H1 (cell line): ENCODE measurements around the gene NHERF2. TPM values are rescaled to one million over a fixed set of nuclear protein-coding genes. Genes with fewer than 3 reads are reported as not detected.

Experiments used
- CTCF ChIA-PET: fragments of 300-600 bp; sonication (Branson Sonifier 250); formaldehyde crosslinking; loops from one replicate; lab custom pipeline; 2021; ENCODE audit not compliant: partially characterized antibody; lab: Charles Lee
- POLR2A ChIA-PET: fragments of 300-600 bp; sonication (Branson Sonifier 250); formaldehyde crosslinking; loops from one replicate; lab custom pipeline; 2021; ENCODE audit warnings: inconsistent platforms; ENCODE audit not compliant: partially characterized antibody; lab: Charles Lee
- DNase-seq, 2 experiments: peaks; one replicate each; pipeline versions ENCODE4 v3.0.0 to v3.0.0-alpha.2; 2010 to 2022; ENCODE audit warnings: low spot score in 2 of 2, low read depth in 1 of 2, mixed read lengths in 1 of 2
- FAIRE-seq: peaks from 2 replicates; lab custom pipeline; 2011; peaks lifted over from hg19 to GRCh38; lab: Jason Lieb, UNC
- H2AFZ ChIP-seq: 2 replicates; pipeline ENCODE4 v1.8.1; 2012; ENCODE audit warnings: low read length, inconsistent platforms
- H2AK5ac ChIP-seq: 2 replicates; pipeline ENCODE4 v1.6.1; 2013; ENCODE audit warnings: low read depth, low read length
- H2BK120ac ChIP-seq: replicated peaks from 2 replicates; pipeline ENCODE3; 2013; ENCODE audit warnings: low read depth, low read length, inconsistent platforms
- H2BK12ac ChIP-seq: 2 replicates; pipeline ENCODE4 v1.6.1; 2013; ENCODE audit warnings: low read depth, low read length
- H2BK15ac ChIP-seq: 2 replicates; pipeline ENCODE4 v1.6.1; 2013; ENCODE audit warnings: low read length
- H2BK20ac ChIP-seq: 2 replicates; pipeline ENCODE4 v1.6.1; 2013; ENCODE audit warnings: low read length
- H2BK5ac ChIP-seq: 2 replicates; pipeline ENCODE4 v1.6.1; 2013; ENCODE audit warnings: low read depth, low read length
- H3K14ac ChIP-seq: 2 replicates; pipeline ENCODE4 v1.6.1; 2013; ENCODE audit warnings: inconsistent platforms; ENCODE audit not compliant: insufficient read length
- H3K18ac ChIP-seq: 2 replicates; pipeline ENCODE4 v1.6.1; 2013; ENCODE audit warnings: low read length; ENCODE audit errors: extremely low read depth
- H3K23ac ChIP-seq: 2 replicates; pipeline ENCODE4 v1.6.1; 2013; ENCODE audit warnings: inconsistent platforms; ENCODE audit not compliant: insufficient read length
- H3K23me2 ChIP-seq: 2 replicates; pipeline ENCODE4 v1.6.1; 2013; ENCODE audit warnings: low read depth, low read length
- H3K27ac ChIP-seq: 2 replicates; pipeline ENCODE4 v1.6.1; 2011; ENCODE audit warnings: low read depth, low read length, inconsistent platforms
- H3K27me3 ChIP-seq, 4 experiments: replicated peaks in 1 of 4; 1 replicate in 1 of 4; 2 replicates in 3 of 4; pipeline versions ENCODE4 v1.6.1 to v1.8.1; 2011 to 2013; ENCODE audit warnings: low read length in 3 of 4, mild to moderate bottlenecking in 3 of 4, inconsistent platforms in 2 of 4, mixed read lengths in 2 of 4, moderate library complexity in 1 of 4; ENCODE audit not compliant: control insufficient read depth in 3 of 4, insufficient read depth in 3 of 4; ENCODE audit errors: extremely low read depth in 1 of 4
- H3K36me3 ChIP-seq, 4 experiments: 2 replicates each; pipeline versions ENCODE4 v1.6.1 to v1.8.1; 2011 to 2013; ENCODE audit warnings: mild to moderate bottlenecking in 4 of 4, low read length in 3 of 4, moderate library complexity in 2 of 4, control low read depth in 1 of 4, inconsistent platforms in 1 of 4; ENCODE audit not compliant: insufficient read depth in 4 of 4, control insufficient read depth in 2 of 4
- H3K4ac ChIP-seq: replicated peaks from 2 replicates; pipeline ENCODE3; 2013; ENCODE audit warnings: low read length, low read depth, mixed read lengths, inconsistent platforms; ENCODE audit not compliant: insufficient read length
- H3K4me1 ChIP-seq, 4 experiments: replicated peaks in 1 of 4; 1 replicate in 1 of 4; 2 replicates in 3 of 4; pipeline versions ENCODE4 v1.6.1 to v1.8.1; 2011 to 2013; ENCODE audit warnings: low read length in 3 of 4, inconsistent platforms in 2 of 4, mixed read lengths in 1 of 4; ENCODE audit not compliant: insufficient read depth in 4 of 4, control insufficient read depth in 3 of 4
- H3K4me2 ChIP-seq, 2 experiments: 2 replicates each; pipeline versions ENCODE4 v1.6.1 to v1.8.1; 2011 to 2013; ENCODE audit warnings: low read depth in 2 of 2, low read length in 2 of 2, control low read depth in 1 of 2, inconsistent platforms in 1 of 2, mild to moderate bottlenecking in 1 of 2; ENCODE audit not compliant: insufficient read depth in 1 of 2
- H3K4me3 ChIP-seq, 4 experiments: fragments of 200-600, 300-600 bp in 1 of 4; sonication (generic), shearing (Covaris generic), sonication (Bioruptor Twin) in 1 of 4; 2 replicates each; pipeline versions ENCODE4 v1.5.1 to v1.8.1; 2011 to 2016; ENCODE audit warnings: low read length in 4 of 4, low read depth in 3 of 4, control low read depth in 2 of 4, inconsistent platforms in 2 of 4, mild to moderate bottlenecking in 2 of 4, mixed read lengths in 1 of 4, moderate library complexity in 1 of 4; ENCODE audit not compliant: insufficient read depth in 2 of 4; ENCODE audit errors: extremely low read depth in 1 of 4
- H3K56ac ChIP-seq: replicated peaks from 2 replicates; pipeline ENCODE3; 2013; ENCODE audit warnings: low read depth, mild to moderate bottlenecking, mixed read lengths, low read length, inconsistent platforms; ENCODE audit not compliant: insufficient read length
- H3K79me1 ChIP-seq: 2 replicates; pipeline ENCODE4 v1.6.1; 2013; ENCODE audit warnings: low read depth, low read length, control low read depth
- H3K79me2 ChIP-seq, 2 experiments: 2 replicates each; pipeline versions ENCODE4 v1.6.1 to v1.8.1; 2012 to 2013; ENCODE audit warnings: low read length in 2 of 2, mild to moderate bottlenecking in 2 of 2, inconsistent platforms in 1 of 2; ENCODE audit not compliant: insufficient read depth in 2 of 2, control insufficient read depth in 1 of 2
- H3K9ac ChIP-seq, 4 experiments: replicated peaks in 1 of 4; 1 replicate in 1 of 4; 2 replicates in 3 of 4; pipeline versions ENCODE4 v1.6.1 to v1.8.1; 2011 to 2013; ENCODE audit warnings: low read depth in 3 of 4, low read length in 3 of 4, control low read depth in 2 of 4, mild to moderate bottlenecking in 2 of 4, moderate library complexity in 2 of 4, inconsistent platforms in 1 of 4; ENCODE audit errors: extremely low read depth in 1 of 4
- H3K9me3 ChIP-seq, 2 experiments: 2 replicates each; pipeline versions ENCODE4 v1.6.1 to v1.8.1; 2012 to 2013; ENCODE audit warnings: mild to moderate bottlenecking in 2 of 2, moderate library complexity in 2 of 2, control low read depth in 1 of 2, inconsistent platforms in 1 of 2, low read depth in 1 of 2, low read length in 1 of 2, mixed read lengths in 1 of 2; ENCODE audit not compliant: insufficient read depth in 2 of 2
- H4K20me1 ChIP-seq, 2 experiments: replicated peaks in 1 of 2; 2 replicates each; pipeline versions ENCODE3 to v1.8.1; 2011 to 2013; ENCODE audit warnings: inconsistent platforms in 2 of 2, low read length in 2 of 2, mild to moderate bottlenecking in 1 of 2; ENCODE audit not compliant: insufficient read depth in 2 of 2, control insufficient read depth in 1 of 2
- H4K5ac ChIP-seq: 2 replicates; pipeline ENCODE4 v1.6.1; 2013; ENCODE audit warnings: low read length, low read depth, mixed read lengths, inconsistent platforms; ENCODE audit not compliant: insufficient read length
- H4K8ac ChIP-seq: 2 replicates; pipeline ENCODE4 v1.8.0; 2013; ENCODE audit warnings: mild to moderate bottlenecking, moderate library complexity, low read length, inconsistent platforms; ENCODE audit not compliant: insufficient read depth; ENCODE audit errors: extremely low read depth
- H4K91ac ChIP-seq: replicated peaks from 2 replicates; pipeline ENCODE3; 2013; ENCODE audit warnings: low read length, mixed read lengths, inconsistent platforms; ENCODE audit not compliant: insufficient read length
- ASH2L ChIP-seq: fragments of 200-600, 300-600 bp; sonication (generic); IDR thresholded peaks from one replicate; pipeline ENCODE4 v1.7.1; 2017; ENCODE audit warnings: low read length
- CHD2 ChIP-seq: IDR thresholded peaks from 2 replicates; pipeline ENCODE4 v1.6.1; 2012; ENCODE audit warnings: low read length, improper control_type of control experiment
- CTBP2 ChIP-seq: IDR thresholded peaks from 2 replicates; pipeline ENCODE4 v1.7.0; 2011; ENCODE audit warnings: borderline replicate concordance, mild to moderate bottlenecking, moderate library complexity, mixed read lengths, low read length; ENCODE audit not compliant: insufficient read depth, insufficient read length
- EZH2 ChIP-seq: fragments of 200-600 bp; sonication (generic); IDR thresholded peaks from 2 replicates; pipeline ENCODE4 v1.7.1; 2012; ENCODE audit warnings: low read depth, mild to moderate bottlenecking, moderate library complexity, low read length, inconsistent platforms; ENCODE audit not compliant: severe bottlenecking
- GABPA ChIP-seq: IDR thresholded peaks from 2 replicates; pipeline ENCODE4 v1.6.1; 2011; ENCODE audit warnings: mild to moderate bottlenecking, low read length, moderate library complexity, borderline replicate concordance; ENCODE audit not compliant: insufficient read depth
- POLR2A ChIP-seq, 2 experiments: IDR thresholded peaks; 1 replicate in 1 of 2; 2 replicates in 1 of 2; pipeline ENCODE4 v1.6.1; 2011; ENCODE audit warnings: low read depth in 2 of 2, low read length in 2 of 2, mild to moderate bottlenecking in 2 of 2; ENCODE audit errors: control extremely low read depth in 1 of 2
- POLR2AphosphoS5 ChIP-seq: IDR thresholded peaks from 2 replicates; pipeline ENCODE4 v1.6.1; 2011; ENCODE audit warnings: low read depth, low read length
- RBBP5 ChIP-seq: IDR thresholded peaks from 2 replicates; pipeline ENCODE4 v1.7.1; 2012; ENCODE audit warnings: low read depth, mild to moderate bottlenecking, inconsistent platforms, low read length, moderate library complexity, borderline replicate concordance
- TAF1 ChIP-seq: IDR thresholded peaks from 2 replicates; pipeline ENCODE4 v1.6.1; 2011; ENCODE audit warnings: mild to moderate bottlenecking, low read depth, low read length
- TBP ChIP-seq: IDR thresholded peaks from 2 replicates; pipeline ENCODE4 v1.6.1; 2011; ENCODE audit warnings: low read depth, low read length, improper control_type of control experiment
- WGBS, 2 experiments: shearing (Covaris generic) in 1 of 2; methylation state at CpG; one replicate each; pipeline versions ENCODE4 v1.1.6 to v1.1.7; 2013 to 2015; ENCODE audit warnings: low lambda C conversion rate in 2 of 2, mixed read lengths in 2 of 2, inconsistent platforms in 1 of 2, low coverage in 1 of 2, missing lambda C conversion rate in 1 of 2; ENCODE audit not compliant: insufficient replicate concordance in 2 of 2, insufficient coverage in 1 of 2, insufficient read length in 1 of 2; ENCODE audit errors: extremely low coverage in 1 of 2, missing lambda C conversion rate in 1 of 2; 5-methylcytosine and 5-hydroxymethylcytosine counted together
- polyA plus RNA-seq, 7 experiments: library from polyadenylated mRNA; depleted of rRNA in 3 of 7; stranded (reverse) in 5 of 7; unstranded in 2 of 7; fragments of >200 nt in 5 of 7; fragments of 200-250 nt in 2 of 7; gene quantifications; 1 replicate in 5 of 7; 2 replicates in 1 of 7; 4 replicates in 1 of 7; pipeline versions ENCODE4 v1.2.1 to v1.2.3, GENCODE V29; 2011 to 2013; ENCODE audit warnings: missing spikeins in 2 of 7, mixed read lengths in 2 of 7
- total RNA-seq: library from RNA; stranded (reverse); fragmentation: NEBNext Ultra II Directional; extraction: Animal tissue kit (Norgen Biotek cat#: 25700); gene quantifications from 2 replicates; pipeline ENCODE4 v1.2.1, GENCODE V29; 2021

NHERF2 gene
- total and polyA plus RNA-seq, 2 of the 8 experiments (the other 6 are each of a cell fraction or from before 2014, with no cell fraction given): 13.9 to 19.3 TPM

GRCh38 chr16:1983544-1984346 is 43.0 kb upstream of the NHERF2 start, which contains the start of gene GFER:
TSS of gene GFER (plus strand) at chr16:1984193. CDS start at chr16:1984219, 26 bp downstream.
- H3K4me1 ChIP-seq: peaks cover 3 to 41% (median 26%) of the 10 kb centered on the region in 4 experiments
- H3K79me1 ChIP-seq: no peaks in the 10 kb centered on the region
- H2AFZ ChIP-seq: peak within 1 kb of the TSS; percentile 15; the same call in 1 of the 2 replicates
- H3K79me2 ChIP-seq: peaks cover 0 to 9% of the 10 kb centered on the region in 2 experiments; a peak in 1 of 4 replicates
- H3K9ac ChIP-seq: peak within 1 kb of the TSS; percentile 70 to 91 (median 84)
- peaks cover 26% of the 10 kb centered on the region for H3K23me2 ChIP-seq
- H2BK20ac ChIP-seq: no peak within 1 kb of the TSS
- ChIA-PET CTCF (interaction anchor here (1.5 to 3.1 kb wide), 2 partner anchors 10 to 20 kb away, joined by 4 to 8 read pairs; no protein-coding TSS in a partner anchor), POLR2A (interaction anchor here (0.9 to 28.2 kb wide), 10 partner anchors 9 to 206 kb away, joined by 3 to 736 read pairs (median 4); partner anchors contain the start of genes NDUFB10, NTHL1, RNF151 and RPS2)
- H4K91ac ChIP-seq: no peak within 1 kb of the TSS
- H2BK12ac ChIP-seq: 0 out of 2 replicates have a peak within 1 kb of the TSS, but pooled peaks have one; percentile 50
- no peaks in the 10 kb centered on the region for H3K9me3 ChIP-seq
- peak within 1 kb of the TSS; percentile 71 for H3K18ac ChIP-seq
- H3K36me3 ChIP-seq: peaks cover 2 to 5% (median 3%) of the 10 kb centered on the region in 4 experiments; a peak in 3 of 8 replicates
- no peak within 1 kb of the TSS for H3K14ac ChIP-seq
- H2AK5ac ChIP-seq: peak within 1 kb of the TSS; percentile 86; the same call in 1 of the 2 replicates
- peak within 1 kb of the TSS; percentile 61; the same call in 1 of the 2 replicates for H2BK15ac ChIP-seq
- H3K4me3 ChIP-seq: peak within 1 kb of the TSS; percentile 52 to 96 (median 73)
- peak within 1 kb of the TSS; percentile 43; the same call in 1 of the 2 replicates for H3K27ac ChIP-seq
- DNase-seq (peak; percentile 81 to 95), FAIRE-seq (no peak)
- H3K23ac ChIP-seq: no peak within 1 kb of the TSS
- H4K8ac ChIP-seq: peak within 1 kb of the TSS; percentile 89
- H3K4ac ChIP-seq: peak within 1 kb of the TSS; percentile 33
- peak within 1 kb of the TSS; percentile 33 for H4K5ac ChIP-seq
- peak within 1 kb of the TSS; percentile 75; the same call in 1 of the 2 replicates for H2BK5ac ChIP-seq
- H3K4me2 ChIP-seq: peak within 1 kb of the TSS; percentile 58 to 97
- H2BK120ac ChIP-seq: no peak within 1 kb of the TSS
- H4K20me1 ChIP-seq: peaks cover 0 to 14% of the 10 kb centered on the region in 2 experiments
- H3K27me3 ChIP-seq: peaks cover 8 to 45% (median 43%) of the 10 kb centered on the region in 4 experiments; a peak in 6 of 7 replicates
- WGBS, 2 experiments: 2% methylated on average over 75 of the region's 109 CpGs; no CpG with 5 or more reads in 1 of the 2 experiments
- peak within 1 kb of the TSS; percentile 26 for H3K56ac ChIP-seq
- no peak for TF ChIP-seq CHD2
- TF ChIP-seq POLR2AphosphoS5: peak; percentile 41; the same call in 1 of the 2 replicates
- TF ChIP-seq TBP: peak; percentile 67; the same call in 1 of the 2 replicates
- TF ChIP-seq GABPA: peak; percentile 28; the same call in 1 of the 2 replicates
- peak; percentile 91 for TF ChIP-seq TAF1
- no peak for TF ChIP-seq EZH2
- TF ChIP-seq ASH2L: peak; percentile 74
- peak in 1 of 2 experiments; percentile 93; a peak in 2 of 3 replicates for TF ChIP-seq POLR2A (IDR thresholded peaks at IDR 0.05; ENCODE audit: control extremely low read depth in 1 of 2, low read depth in 2 of 2, low read length in 2 of 2)
- TF ChIP-seq CTBP2: no peak
- peak; percentile 85; the same call in 1 of the 2 replicates for TF ChIP-seq RBBP5
